HCT116 (cell line): ENCODE results near the gene ABTB2. TPM values are rescaled to one million over a fixed set of nuclear protein-coding genes. Genes with fewer than 3 reads are reported as not detected.

Experiments used
- ATAC-seq: fragments of 200-7000 bp; cut with Tn5 transposase; 2 replicates; pipeline ENCODE4 v1.9.1; 2020; ENCODE audit warnings: mild to moderate bottlenecking, moderate library complexity
- BruUV-seq: library from RNA; stranded (reverse); fragments of 400-500 nt; replicated peaks from 2 replicates; lab custom pipeline; 2021; lab: Mats Ljungman, UMichigan
- CTCF ChIA-PET: fragments of 300-600 bp; sonication (Branson Sonifier 250); formaldehyde crosslinking; loops from one replicate; lab custom pipeline; 2021; ENCODE audit warnings: antibody characterized with exemption; lab: Charles Lee
- POLR2A ChIA-PET: fragments of 300-600, 350-600 bp; sonication (Branson Sonifier 250); formaldehyde crosslinking; loops from one replicate; lab custom pipeline; 2021; ENCODE audit warnings: antibody characterized with exemption; lab: Charles Lee
- RAD21 ChIA-PET, 2 experiments: fragments of 300-600 bp; sonication (Branson Sonifier 250); formaldehyde crosslinking; loops; one replicate each; lab custom pipeline; 2023; ENCODE audit warnings: low total read pairs in 2 of 2; ENCODE audit not compliant: uncharacterized antibody in 2 of 2, unreplicated experiment in 2 of 2, low non-redundant PET in 1 of 2; lab: Charles Lee
- DNase-seq: peaks from one replicate; pipeline ENCODE4 v3.0.0-alpha.2; 2010; ENCODE audit warnings: low read depth, low spot score
- H2AFZ ChIP-seq: fragments of 200-600 bp; shearing (Covaris generic), sonication (generic); 2 replicates; pipeline ENCODE4 v1.6.1; 2017; ENCODE audit warnings: low read depth, mixed run types, mixed read lengths, antibody characterized with exemption, low read length; ENCODE audit not compliant: poor library complexity, severe bottlenecking
- H3K27ac ChIP-seq: 2 replicates; pipeline ENCODE4 v1.5.1; 2012; ENCODE audit warnings: low read depth, low read length
- H3K27me3 ChIP-seq: fragments of 200-600 bp; sonication (generic); 2 replicates; pipeline ENCODE4 v1.6.1; 2016; ENCODE audit warnings: mixed run types, low read length, mixed read lengths; ENCODE audit not compliant: insufficient read depth
- H3K36me3 ChIP-seq, 2 experiments: fragments of 200-500 bp in 1 of 2; fragments of 200-600 bp in 1 of 2; sonication (Bioruptor generic) in 1 of 2; sonication (generic) in 1 of 2; 2 replicates each; pipeline versions ENCODE4 v1.5.1 to v1.6.1; 2014 to 2016; ENCODE audit warnings: low read length in 2 of 2, inconsistent platforms in 1 of 2, mixed read lengths in 1 of 2, mixed run types in 1 of 2; ENCODE audit not compliant: insufficient read depth in 2 of 2, control insufficient read depth in 1 of 2
- H3K4me1 ChIP-seq, 2 experiments: fragments of 200-600 bp in 1 of 2; sonication (generic) in 1 of 2; 2 replicates each; pipeline versions ENCODE4 v1.5.1 to v1.6.1; 2012 to 2017; ENCODE audit warnings: low read length in 2 of 2, inconsistent platforms in 1 of 2, mild to moderate bottlenecking in 1 of 2, mixed read lengths in 1 of 2, mixed run types in 1 of 2, moderate library complexity in 1 of 2; ENCODE audit not compliant: insufficient read depth in 2 of 2, control insufficient read depth in 1 of 2
- H3K4me2 ChIP-seq: fragments of 200-600 bp; sonication (generic); 2 replicates; pipeline ENCODE4 v1.6.1; 2017; ENCODE audit warnings: mixed run types, low read length, mixed read lengths
- H3K4me3 ChIP-seq, 2 experiments: fragments of 200-600 bp in 1 of 2; sonication (generic) in 1 of 2; replicated peaks in 1 of 2; 2 replicates each; pipeline ENCODE4 v1.5.1; 2011 to 2016; ENCODE audit warnings: low read length in 2 of 2, control low read depth in 1 of 2, low read depth in 1 of 2, mild to moderate bottlenecking in 1 of 2, mixed read lengths in 1 of 2, mixed run types in 1 of 2
- H3K79me2 ChIP-seq: fragments of 200-600 bp; sonication (generic); 2 replicates; pipeline ENCODE4 v1.6.1; 2017; ENCODE audit warnings: mild to moderate bottlenecking, mixed run types, low read length, moderate library complexity, mixed read lengths; ENCODE audit not compliant: insufficient read depth
- H3K9ac ChIP-seq: fragments of 200-600 bp; sonication (generic); 2 replicates; pipeline ENCODE4 v1.6.1; 2016; ENCODE audit warnings: low read length, mixed read lengths
- H3K9me2 ChIP-seq: fragments of 200-600 bp; sonication (generic), shearing (Covaris generic); 2 replicates; pipeline ENCODE4 v1.6.1; 2017; ENCODE audit warnings: mixed run types, mild to moderate bottlenecking, moderate library complexity; ENCODE audit not compliant: insufficient read depth
- H3K9me3 ChIP-seq, 2 experiments: fragments of 200-500 bp in 1 of 2; fragments of 200-600 bp in 1 of 2; sonication (Bioruptor generic) in 1 of 2; sonication (generic) in 1 of 2; 2 replicates each; pipeline ENCODE4 v1.6.1; 2014 to 2017; ENCODE audit warnings: low read length in 2 of 2, mixed read lengths in 2 of 2, inconsistent platforms in 1 of 2, low read depth in 1 of 2, mild to moderate bottlenecking in 1 of 2, mixed run types in 1 of 2, moderate library complexity in 1 of 2; ENCODE audit not compliant: control insufficient read depth in 1 of 2, insufficient read depth in 1 of 2
- H4K20me1 ChIP-seq: fragments of 200-600 bp; sonication (generic), shearing (Covaris generic); 2 replicates; pipeline ENCODE4 v1.6.1; 2017; ENCODE audit warnings: mixed run types, mild to moderate bottlenecking, moderate library complexity; ENCODE audit not compliant: insufficient read depth
- CBX3 ChIP-seq: IDR thresholded peaks from 2 replicates; pipeline ENCODE4 v1.6.1; 2012; ENCODE audit warnings: low read depth
- ELF1 ChIP-seq: IDR thresholded peaks from 2 replicates; pipeline ENCODE4 v1.6.1; 2012; ENCODE audit warnings: low read depth, borderline replicate concordance
- EZH2 ChIP-seq: fragments of 200-600 bp; sonication (generic); IDR thresholded peaks from 2 replicates; pipeline ENCODE4 v1.6.1; 2017; ENCODE audit warnings: antibody characterized with exemption, mixed run types
- EZH2phosphoT487 ChIP-seq: fragments of 200-600 bp; IDR thresholded peaks from 2 replicates; pipeline ENCODE4 v1.6.1; 2018; ENCODE audit warnings: antibody characterized with exemption, borderline replicate concordance
- JUND ChIP-seq: IDR thresholded peaks from 2 replicates; pipeline ENCODE4 v1.6.1; 2012
- POLR2A ChIP-seq: IDR thresholded peaks from 2 replicates; pipeline ENCODE4 v1.7.0; 2011; ENCODE audit warnings: borderline replicate concordance; ENCODE audit not compliant: insufficient read depth, insufficient read length; ENCODE audit errors: extremely low read depth
- RAD21 ChIP-seq: IDR thresholded peaks from 2 replicates; pipeline ENCODE4 v1.6.1; 2012; ENCODE audit warnings: low read depth, mild to moderate bottlenecking
- SIN3A ChIP-seq: IDR thresholded peaks from 2 replicates; pipeline ENCODE4 v1.6.1; 2012; ENCODE audit warnings: low read depth
- SRF ChIP-seq: IDR thresholded peaks from 2 replicates; pipeline ENCODE4 v1.6.1; 2012; ENCODE audit warnings: low read depth
- TCF7L2 ChIP-seq: IDR thresholded peaks from 2 replicates; pipeline ENCODE4 v1.7.0; 2011; ENCODE audit warnings: borderline replicate concordance, inconsistent platforms; ENCODE audit not compliant: insufficient read depth, insufficient read length; ENCODE audit errors: extremely low read depth
- ZFX ChIP-seq: fragments of 450-650 bp; IDR thresholded peaks from 2 replicates; pipeline ENCODE4 v1.6.1; 2017
- ZNF274 ChIP-seq: fragments of 200-500 bp; sonication (Bioruptor generic); IDR thresholded peaks from 2 replicates; pipeline ENCODE4 v1.6.1; 2014; ENCODE audit warnings: mild to moderate bottlenecking, low read depth, low read length, inconsistent platforms
- intact Hi-C: fragments of 100-400 bp; cut with micrococcal nuclease; formaldehyde crosslinking; loops from 2 replicates; pipeline ENCODE4 v1.10.0; 2022
- total RNA-seq: library from RNA; stranded (reverse); gene quantifications from one replicate; pipeline ENCODE4 v1.2.1, GENCODE V29; 2021; ENCODE audit not compliant: unreplicated experiment
- TF ChIP-seq, protein P1 (sequence below): IDR thresholded peaks from 2 replicates; pipeline ENCODE4 v1.6.1; 2011; ENCODE audit warnings: mild to moderate bottlenecking, low read length, moderate library complexity; ENCODE audit not compliant: insufficient replicate concordance; ENCODE audit errors: extremely low read depth
- TF ChIP-seq, protein P2 (sequence below): IDR thresholded peaks from 2 replicates; pipeline ENCODE4 v1.6.1; 2012
- TF ChIP-seq, protein P3 (sequence below), 3 experiments: fragments of 200-600 bp in 1 of 3; sonication (generic) in 1 of 3; IDR thresholded peaks in 2 of 3; conservative IDR thresholded peaks in 1 of 3; 2 replicates each; pipeline ENCODE4 v1.5.1; 2012 to 2017; ENCODE audit warnings: low read depth in 2 of 3, low read length in 2 of 3, antibody characterized with exemption in 1 of 3, borderline replicate concordance in 1 of 3, control low read depth in 1 of 3, mild to moderate bottlenecking in 1 of 3, mixed read lengths in 1 of 3, mixed run types in 1 of 3, moderate library complexity in 1 of 3; ENCODE audit not compliant: insufficient read depth in 1 of 3
- TF ChIP-seq, protein P4 (sequence below): IDR thresholded peaks from 2 replicates; pipeline ENCODE4 v1.6.1; 2012

Gene ABTB2
- total RNA-seq, 1 experiment from 2014 or later = 6.8 TPM

DNA sequence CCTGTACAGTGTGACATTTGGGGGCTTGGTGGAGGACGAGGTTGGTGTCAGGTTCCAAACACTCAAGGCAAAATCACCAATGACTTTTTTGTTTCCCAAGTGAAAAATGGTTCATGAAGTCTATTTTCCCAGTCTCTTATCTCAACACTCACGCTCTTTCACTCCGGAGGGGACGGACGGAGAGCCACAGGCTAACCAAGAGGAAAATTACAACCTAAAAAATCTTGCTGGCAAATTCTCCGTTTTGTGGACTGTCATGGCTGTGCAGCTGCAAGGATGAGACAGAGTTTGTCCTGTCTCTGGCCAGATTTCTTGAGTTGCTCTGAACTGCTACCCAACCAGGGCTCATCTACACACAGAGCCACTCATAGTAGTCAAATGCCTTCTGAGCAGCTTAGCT is 101.2 kb downstream of the ABTB2 start:
- Histone ChIP-seq H2AFZ (no peak overlapping the region), H3K4me3 (no peak overlapping the region), H3K9me2 (no peaks in the 10 kb centered on the region), H3K9ac (no peak overlapping the region), H3K4me2 (no peak overlapping the region), H3K27ac (no peak overlapping the region), H3K4me1 (peaks cover 6 to 15% of the 10 kb centered on the region in 2 experiments), H4K20me1 (no peaks in the 10 kb centered on the region), H3K36me3 (no peaks in the 10 kb centered on the region), H3K79me2 (no peaks in the 10 kb centered on the region), H3K27me3 (no peaks in the 10 kb centered on the region), H3K9me3 (no peaks in the 10 kb centered on the region)
- intact Hi-C loops = no loop called here
- POLR2A ChIA-PET = no interaction called here
- no peak for TF ChIP-seq EZH2
- no peak for TF ChIP-seq ZFX
- no peak for TF ChIP-seq SRF
- CTCF ChIA-PET = no interaction called here
- DNase-seq (no peak), ATAC-seq (no peak)
- RAD21 ChIA-PET = no interaction called here
- no TSS peak for BruUV-seq

DNA sequence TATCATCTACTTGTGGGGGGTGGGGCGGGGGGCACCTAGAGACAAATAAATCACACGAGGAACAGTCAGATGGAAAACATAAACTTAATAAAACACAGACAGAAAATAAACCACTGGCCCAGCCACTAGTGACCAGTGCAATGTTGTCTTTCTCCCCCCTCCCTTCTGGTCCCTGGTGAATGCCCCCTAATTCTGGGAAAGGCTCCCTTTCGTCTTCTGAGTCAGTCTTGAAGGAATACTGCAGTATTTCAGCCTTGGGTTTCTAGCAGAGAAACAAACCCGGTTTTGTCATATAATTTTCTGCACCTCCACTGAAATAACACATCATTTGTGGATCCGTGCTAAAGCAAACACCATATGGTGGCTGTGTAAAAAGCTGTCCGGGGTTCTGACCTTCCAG is 101.7 kb downstream of the ABTB2 start:
- ChIA-PET RAD21 (no interaction called here), CTCF (no interaction called here), POLR2A (no interaction called here)
- TF ChIP-seq ELF1 (no peak), RAD21 (no peak), SRF (no peak), POLR2A (no peak), JUND (no peak), TCF7L2 (no peak), EZH2phosphoT487 (no peak), SIN3A (no peak), CBX3 (no peak), ZNF274 (no peak)
- TF ChIP-seq, protein P1, sequence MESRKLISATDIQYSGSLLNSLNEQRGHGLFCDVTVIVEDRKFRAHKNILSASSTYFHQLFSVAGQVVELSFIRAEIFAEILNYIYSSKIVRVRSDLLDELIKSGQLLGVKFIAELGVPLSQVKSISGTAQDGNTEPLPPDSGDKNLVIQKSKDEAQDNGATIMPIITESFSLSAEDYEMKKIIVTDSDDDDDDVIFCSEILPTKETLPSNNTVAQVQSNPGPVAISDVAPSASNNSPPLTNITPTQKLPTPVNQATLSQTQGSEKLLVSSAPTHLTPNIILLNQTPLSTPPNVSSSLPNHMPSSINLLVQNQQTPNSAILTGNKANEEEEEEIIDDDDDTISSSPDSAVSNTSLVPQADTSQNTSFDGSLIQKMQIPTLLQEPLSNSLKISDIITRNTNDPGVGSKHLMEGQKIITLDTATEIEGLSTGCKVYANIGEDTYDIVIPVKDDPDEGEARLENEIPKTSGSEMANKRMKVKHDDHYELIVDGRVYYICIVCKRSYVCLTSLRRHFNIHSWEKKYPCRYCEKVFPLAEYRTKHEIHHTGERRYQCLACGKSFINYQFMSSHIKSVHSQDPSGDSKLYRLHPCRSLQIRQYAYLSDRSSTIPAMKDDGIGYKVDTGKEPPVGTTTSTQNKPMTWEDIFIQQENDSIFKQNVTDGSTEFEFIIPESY = no peak
- TF ChIP-seq, protein P2, sequence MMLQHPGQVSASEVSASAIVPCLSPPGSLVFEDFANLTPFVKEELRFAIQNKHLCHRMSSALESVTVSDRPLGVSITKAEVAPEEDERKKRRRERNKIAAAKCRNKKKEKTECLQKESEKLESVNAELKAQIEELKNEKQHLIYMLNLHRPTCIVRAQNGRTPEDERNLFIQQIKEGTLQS = no peak
- TF ChIP-seq, protein P3, sequence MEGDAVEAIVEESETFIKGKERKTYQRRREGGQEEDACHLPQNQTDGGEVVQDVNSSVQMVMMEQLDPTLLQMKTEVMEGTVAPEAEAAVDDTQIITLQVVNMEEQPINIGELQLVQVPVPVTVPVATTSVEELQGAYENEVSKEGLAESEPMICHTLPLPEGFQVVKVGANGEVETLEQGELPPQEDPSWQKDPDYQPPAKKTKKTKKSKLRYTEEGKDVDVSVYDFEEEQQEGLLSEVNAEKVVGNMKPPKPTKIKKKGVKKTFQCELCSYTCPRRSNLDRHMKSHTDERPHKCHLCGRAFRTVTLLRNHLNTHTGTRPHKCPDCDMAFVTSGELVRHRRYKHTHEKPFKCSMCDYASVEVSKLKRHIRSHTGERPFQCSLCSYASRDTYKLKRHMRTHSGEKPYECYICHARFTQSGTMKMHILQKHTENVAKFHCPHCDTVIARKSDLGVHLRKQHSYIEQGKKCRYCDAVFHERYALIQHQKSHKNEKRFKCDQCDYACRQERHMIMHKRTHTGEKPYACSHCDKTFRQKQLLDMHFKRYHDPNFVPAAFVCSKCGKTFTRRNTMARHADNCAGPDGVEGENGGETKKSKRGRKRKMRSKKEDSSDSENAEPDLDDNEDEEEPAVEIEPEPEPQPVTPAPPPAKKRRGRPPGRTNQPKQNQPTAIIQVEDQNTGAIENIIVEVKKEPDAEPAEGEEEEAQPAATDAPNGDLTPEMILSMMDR (IDR thresholded peaks at IDR 0.05 in 2 of 3, conservative IDR thresholded peaks at IDR 0.05 in 1 of 3; ENCODE audit: borderline replicate concordance in 1 of 3, insufficient read depth in 1 of 3, low read depth in 2 of 3, low read length in 2 of 3) = no peak
- TF ChIP-seq, protein P4, sequence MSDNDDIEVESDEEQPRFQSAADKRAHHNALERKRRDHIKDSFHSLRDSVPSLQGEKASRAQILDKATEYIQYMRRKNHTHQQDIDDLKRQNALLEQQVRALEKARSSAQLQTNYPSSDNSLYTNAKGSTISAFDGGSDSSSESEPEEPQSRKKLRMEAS = no peak
- no peak overlapping the region for H3K4me3 ChIP-seq
- no peaks in the 10 kb centered on the region for H4K20me1 ChIP-seq
- H2AFZ ChIP-seq = no peak overlapping the region
- peaks cover 8 to 19% of the 10 kb centered on the region in 2 experiments; a peak in 3 of 4 replicates for H3K4me1 ChIP-seq
- ATAC-seq = no peak
- DNase-seq = no peak
- intact Hi-C loops = no loop called here
- no peak overlapping the region for H3K9ac ChIP-seq
- no peaks in the 10 kb centered on the region for H3K27me3 ChIP-seq
- H3K36me3 ChIP-seq = no peaks in the 10 kb centered on the region
- no TSS peak for BruUV-seq
- H3K9me3 ChIP-seq = no peaks in the 10 kb centered on the region
- H3K4me2 ChIP-seq = no peak overlapping the region
- no peak overlapping the region for H3K27ac ChIP-seq
- H3K79me2 ChIP-seq = no peaks in the 10 kb centered on the region
- H3K9me2 ChIP-seq = no peaks in the 10 kb centered on the region
